Skeletal muscle tissue (tissue), 4 donors: ENCODE data around the gene OR52I1. TPM values are rescaled to one million over a fixed set of nuclear protein-coding genes. Genes with fewer than 3 reads are reported as not detected.

Experiments
- H3K27ac ChIP-seq: one replicate; pipeline ENCODE4 v1.7.0; 2013; ENCODE audit warnings: mild to moderate bottlenecking, low read depth, low read length, inconsistent platforms
- H3K27me3 ChIP-seq, 3 donors: one replicate each; pipeline ENCODE4 v1.7.0; 2013; ENCODE audit warnings: low read length in 3 of 3; ENCODE audit not compliant: control insufficient read depth in 3 of 3, insufficient read depth in 3 of 3
- H3K36me3 ChIP-seq, 3 donors: one replicate each; pipeline ENCODE4 v1.7.0; 2013; ENCODE audit warnings: low read length in 3 of 3; ENCODE audit not compliant: control insufficient read depth in 3 of 3, insufficient read depth in 3 of 3
- H3K4me1 ChIP-seq, 3 donors: one replicate each; pipeline ENCODE4 v1.7.0; 2013; ENCODE audit warnings: low read length in 3 of 3, mild to moderate bottlenecking in 3 of 3; ENCODE audit not compliant: control insufficient read depth in 3 of 3, insufficient read depth in 3 of 3
- H3K4me3 ChIP-seq, 3 donors: one replicate each; pipeline ENCODE4 v1.7.0; 2013; ENCODE audit warnings: low read length in 3 of 3
- H3K9ac ChIP-seq, 3 donors: one replicate each; pipeline ENCODE4 v1.7.0; 2013; ENCODE audit warnings: low read length in 3 of 3, mild to moderate bottlenecking in 3 of 3, moderate library complexity in 2 of 3, low read depth in 1 of 3
- H3K9me3 ChIP-seq, 3 donors: one replicate each; pipeline ENCODE4 v1.7.0; 2013; ENCODE audit warnings: low read length in 3 of 3; ENCODE audit not compliant: control insufficient read depth in 3 of 3
- total RNA-seq: library from RNA; depleted of rRNA; stranded (reverse); fragments of >200 nt; gene quantifications from one replicate; pipeline ENCODE4 v1.2.3, GENCODE V29; 2014
- donor health status: Osteomylitis.

OR52I1 gene, protein sequence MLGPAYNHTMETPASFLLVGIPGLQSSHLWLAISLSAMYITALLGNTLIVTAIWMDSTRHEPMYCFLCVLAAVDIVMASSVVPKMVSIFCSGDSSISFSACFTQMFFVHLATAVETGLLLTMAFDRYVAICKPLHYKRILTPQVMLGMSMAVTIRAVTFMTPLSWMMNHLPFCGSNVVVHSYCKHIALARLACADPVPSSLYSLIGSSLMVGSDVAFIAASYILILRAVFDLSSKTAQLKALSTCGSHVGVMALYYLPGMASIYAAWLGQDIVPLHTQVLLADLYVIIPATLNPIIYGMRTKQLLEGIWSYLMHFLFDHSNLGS
- not detected for total RNA-seq

DNA sequence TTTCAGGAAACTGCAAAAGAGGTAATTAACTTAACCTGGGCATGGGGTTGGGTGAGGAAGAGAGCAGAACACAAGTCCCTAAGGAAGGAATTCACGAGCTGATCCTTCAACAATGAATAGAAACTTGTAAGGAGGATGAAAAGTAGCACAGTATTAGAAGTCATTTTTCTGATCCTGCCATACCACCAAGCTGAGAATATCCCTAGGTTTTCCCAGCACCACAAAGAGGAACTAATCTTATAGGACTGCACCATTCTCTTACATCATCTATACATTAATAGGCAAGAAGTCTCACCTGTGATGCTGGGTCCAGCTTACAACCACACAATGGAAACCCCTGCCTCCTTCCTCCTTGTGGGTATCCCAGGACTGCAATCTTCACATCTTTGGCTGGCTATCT, at the start of gene OR52I1:
OR52I1 (plus strand) TSS at position 301 of the 400 bp plus-strand sequence; CDS start at position 301, 0 bp downstream.
- no peaks in the 10 kb centered on the region for H3K27me3 ChIP-seq
- peaks cover 7 to 11% (median 10%) of the 10 kb centered on the region in 3 donors for H3K36me3 ChIP-seq
- H3K9me3 ChIP-seq, result no peaks in the 10 kb centered on the region
- no peak within 1 kb of the TSS for H3K9ac ChIP-seq
- no peaks in the 10 kb centered on the region for H3K4me1 ChIP-seq
- H3K27ac ChIP-seq, result no peak within 1 kb of the TSS
- H3K4me3 ChIP-seq, result no peak within 1 kb of the TSS

DNA sequence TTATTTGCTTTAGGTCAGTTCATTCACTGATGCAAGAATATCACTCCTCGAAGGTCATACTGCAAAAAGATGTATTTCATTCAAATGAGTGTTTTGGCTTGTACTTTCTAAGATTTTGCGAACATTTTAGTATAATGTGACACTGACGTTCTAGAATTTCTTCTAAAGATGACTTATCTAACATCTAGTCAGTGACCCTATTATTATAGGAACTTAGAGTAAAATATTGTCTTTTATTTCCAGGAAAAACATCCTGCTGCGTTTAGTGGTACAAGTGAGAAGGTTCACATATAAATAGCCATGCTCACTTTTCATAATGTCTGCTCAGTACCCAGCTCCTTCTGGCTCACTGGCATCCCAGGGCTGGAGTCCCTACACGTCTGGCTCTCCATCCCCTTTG, 48.9 kb upstream of the OR52I1 start, which contains the start of gene OR52M1:
OR52M1 (plus strand) TSS at position 301 of the 400 bp plus-strand sequence; CDS start at position 301, 0 bp downstream.
- Histone ChIP-seq H3K36me3 (no peaks in the 10 kb centered on the region), H3K4me1 (no peaks in the 10 kb centered on the region), H3K9ac (no peak within 1 kb of the TSS), H3K27ac (no peak within 1 kb of the TSS), H3K27me3 (no peaks in the 10 kb centered on the region), H3K9me3 (no peaks in the 10 kb centered on the region), H3K4me3 (no peak within 1 kb of the TSS)

DNA sequence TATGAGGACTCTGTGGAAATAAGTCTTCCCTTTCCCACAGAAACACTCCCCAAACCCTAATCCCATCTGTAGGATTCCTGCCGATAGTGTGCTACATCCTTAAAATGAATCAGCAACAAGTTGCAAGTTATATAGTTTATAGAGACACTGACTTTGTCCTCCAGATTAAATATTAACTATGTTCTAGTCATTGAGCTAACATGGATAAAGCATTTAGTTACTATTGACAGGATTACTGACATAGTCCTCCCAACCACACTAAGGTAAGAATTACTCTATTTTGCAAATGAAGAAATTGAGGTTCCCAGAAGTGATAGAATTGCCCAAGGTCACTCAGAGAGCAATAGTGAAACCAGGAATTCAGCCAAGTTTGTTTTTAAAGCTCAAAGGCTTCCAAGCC, 47.0 kb upstream of the OR52I1 start:
- Histone ChIP-seq H3K9me3 (peaks cover 0 to 2% (median 0%) of the 10 kb centered on the region in 3 donors), H3K9ac (no peak overlapping the region), H3K4me3 (no peak overlapping the region), H3K36me3 (no peaks in the 10 kb centered on the region), H3K4me1 (no peaks in the 10 kb centered on the region), H3K27ac (no peak overlapping the region), H3K27me3 (no peaks in the 10 kb centered on the region)

DNA sequence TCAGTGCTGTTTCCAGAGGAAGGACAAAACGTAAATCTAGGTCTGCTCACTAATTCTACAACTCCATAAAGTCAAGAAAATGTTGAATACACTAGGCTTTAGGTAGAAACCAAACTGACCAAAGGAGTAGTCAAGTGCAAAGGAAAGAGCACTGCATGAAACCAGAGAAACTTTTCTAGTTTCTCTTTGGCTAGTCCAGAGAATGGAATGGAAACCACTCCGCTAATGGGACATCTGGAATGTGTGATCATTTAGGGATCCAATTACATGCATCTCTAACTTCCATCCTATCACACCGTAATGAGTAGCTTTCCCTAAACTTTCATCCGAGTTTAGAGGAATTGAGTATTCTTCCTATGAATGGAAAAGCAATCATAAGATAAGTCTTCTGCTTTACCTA, 46.4 kb upstream of the OR52I1 start:
- H3K4me1 ChIP-seq, result no peaks in the 10 kb centered on the region
- H3K36me3 ChIP-seq, result no peaks in the 10 kb centered on the region
- H3K9ac ChIP-seq, result no peak overlapping the region
- no peaks in the 10 kb centered on the region for H3K27me3 ChIP-seq
- peaks cover 0 to 2% (median 0%) of the 10 kb centered on the region in 3 donors for H3K9me3 ChIP-seq
- no peak overlapping the region for H3K4me3 ChIP-seq
- H3K27ac ChIP-seq, result no peak overlapping the region

DNA sequence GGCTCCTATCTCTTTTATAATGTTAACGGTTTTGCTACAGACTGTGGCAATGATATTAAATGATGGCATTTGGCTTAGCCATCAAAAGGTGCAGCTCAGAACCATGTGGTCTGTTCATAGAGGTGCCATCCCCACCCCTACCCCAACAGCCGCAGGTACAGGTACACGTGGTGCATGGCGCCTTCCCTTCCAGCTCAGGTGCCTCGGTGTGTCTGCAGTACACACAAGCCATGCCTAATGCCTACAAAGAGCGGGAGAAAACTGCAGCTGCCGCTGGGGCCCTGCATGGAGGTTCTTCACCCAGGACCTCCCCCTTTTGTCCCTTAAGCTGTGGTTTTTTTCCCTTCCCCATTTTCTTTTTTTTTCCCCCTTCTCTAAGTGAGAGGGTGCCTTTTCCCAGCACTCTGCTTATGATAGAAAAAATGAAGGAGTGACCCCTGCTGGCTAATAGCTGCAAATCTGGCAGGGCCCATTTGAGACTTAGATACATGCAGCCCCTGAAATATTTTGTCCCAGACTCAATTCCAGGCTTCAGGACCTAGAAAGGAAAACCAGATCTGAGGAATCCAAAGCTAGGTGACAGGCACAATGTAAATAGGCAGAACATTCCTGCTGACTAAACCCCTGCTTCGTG, 42.4 kb upstream of the OR52I1 start:
- Histone ChIP-seq H3K4me1 (no peaks in the 10 kb centered on the region), H3K9me3 (peaks cover 0 to 2% (median 0%) of the 10 kb centered on the region in 3 donors), H3K27me3 (no peaks in the 10 kb centered on the region), H3K36me3 (no peaks in the 10 kb centered on the region), H3K27ac (no peak overlapping the region), H3K9ac (no peak overlapping the region), H3K4me3 (no peak overlapping the region)

DNA sequence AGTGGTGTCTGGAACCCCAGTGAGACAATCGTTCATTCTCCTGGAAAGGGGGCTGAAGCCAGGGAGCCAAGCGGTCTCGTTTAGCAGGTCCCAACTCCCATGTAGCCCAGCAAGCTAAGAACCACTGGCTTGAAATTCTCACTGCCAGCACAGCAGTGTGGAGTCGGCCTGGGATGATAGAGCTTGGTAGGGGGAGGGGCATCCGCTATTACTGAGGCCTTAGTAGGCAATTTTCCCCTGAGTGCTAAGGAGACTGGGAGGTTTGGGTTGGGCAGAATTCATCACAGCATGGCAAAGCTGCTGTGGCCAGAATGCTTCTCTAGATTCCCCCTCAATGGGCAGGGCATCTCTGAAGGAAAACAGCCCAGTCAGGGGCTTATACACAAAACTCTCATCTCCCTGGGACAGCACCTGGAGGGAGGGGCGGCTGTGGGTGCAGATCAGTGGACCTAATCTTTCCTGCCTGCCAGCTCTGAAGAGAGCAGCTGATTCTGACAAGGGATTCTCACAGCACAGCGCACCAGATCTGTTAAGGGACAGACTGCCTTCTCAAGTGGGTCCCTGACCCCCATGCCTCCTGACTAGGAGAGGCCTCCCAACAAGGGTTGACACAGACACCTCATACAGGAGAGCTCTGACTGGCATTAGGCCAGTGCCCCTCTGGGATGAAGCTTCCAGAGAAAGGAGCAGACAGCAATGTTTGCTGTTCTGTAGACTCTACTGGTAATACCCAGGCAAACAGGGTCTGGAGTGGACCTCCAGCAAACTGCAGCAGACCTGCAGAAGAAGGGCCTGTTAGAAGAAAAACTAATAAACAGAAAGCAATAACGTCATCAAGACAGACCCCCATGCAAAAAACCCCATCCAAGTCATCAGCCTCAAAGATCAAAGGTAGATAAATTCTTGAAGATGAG, 34.1 kb upstream of the OR52I1 start:
- no peak overlapping the region for H3K27ac ChIP-seq
- H3K4me1 ChIP-seq, result no peaks in the 10 kb centered on the region
- no peak overlapping the region for H3K4me3 ChIP-seq
- no peaks in the 10 kb centered on the region for H3K9me3 ChIP-seq
- H3K27me3 ChIP-seq, result peaks cover 0 to 3% (median 0%) of the 10 kb centered on the region in 3 donors
- H3K9ac ChIP-seq, result no peak overlapping the region
- no peaks in the 10 kb centered on the region for H3K36me3 ChIP-seq

DNA sequence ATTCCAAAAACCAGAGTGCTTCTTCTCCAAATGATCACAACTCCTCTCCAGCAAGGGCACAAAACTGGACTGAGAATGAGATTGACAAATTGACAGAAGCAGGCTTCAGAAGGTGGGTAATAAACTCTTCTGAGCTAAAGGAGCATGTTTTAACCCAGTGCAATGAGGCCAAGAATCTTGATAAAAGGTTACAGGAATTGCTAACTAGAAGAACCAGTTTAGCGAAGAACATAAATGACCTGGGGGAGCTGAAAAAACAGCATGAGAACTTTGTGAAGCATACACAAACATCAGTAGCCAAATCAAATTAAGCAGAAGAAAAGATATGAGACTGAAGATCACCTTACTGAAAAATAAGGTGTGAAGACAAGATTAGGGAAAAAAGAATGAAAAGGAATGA, 33.4 kb upstream of the OR52I1 start:
- Histone ChIP-seq H3K9ac (no peak overlapping the region), H3K36me3 (no peaks in the 10 kb centered on the region), H3K4me3 (no peak overlapping the region), H3K27me3 (peaks cover 0 to 3% (median 0%) of the 10 kb centered on the region in 3 donors), H3K27ac (no peak overlapping the region), H3K9me3 (no peaks in the 10 kb centered on the region), H3K4me1 (no peaks in the 10 kb centered on the region)

DNA sequence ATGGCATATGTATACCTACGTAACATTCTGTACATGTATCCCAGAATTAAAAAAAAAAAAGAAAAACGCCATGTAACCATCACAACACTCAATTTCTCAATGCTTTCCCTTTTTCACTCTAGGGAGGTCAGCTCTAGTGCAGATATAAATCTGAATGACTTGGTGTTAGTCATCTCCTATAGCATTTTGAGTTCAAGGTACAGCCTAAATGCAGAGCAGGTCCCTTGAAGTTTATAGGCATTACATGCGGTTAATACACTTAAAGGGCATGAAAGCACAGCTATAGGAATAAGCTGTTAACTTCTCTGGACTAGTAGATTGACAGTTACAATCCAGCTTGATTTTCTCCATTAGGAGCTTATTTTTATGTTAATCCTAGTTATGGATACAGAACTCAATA, 28.5 kb upstream of the OR52I1 start:
- Histone ChIP-seq H3K36me3 (no peaks in the 10 kb centered on the region), H3K4me1 (no peaks in the 10 kb centered on the region), H3K27me3 (no peaks in the 10 kb centered on the region), H3K27ac (no peak overlapping the region), H3K9ac (no peak overlapping the region), H3K9me3 (no peaks in the 10 kb centered on the region), H3K4me3 (no peak overlapping the region)

DNA sequence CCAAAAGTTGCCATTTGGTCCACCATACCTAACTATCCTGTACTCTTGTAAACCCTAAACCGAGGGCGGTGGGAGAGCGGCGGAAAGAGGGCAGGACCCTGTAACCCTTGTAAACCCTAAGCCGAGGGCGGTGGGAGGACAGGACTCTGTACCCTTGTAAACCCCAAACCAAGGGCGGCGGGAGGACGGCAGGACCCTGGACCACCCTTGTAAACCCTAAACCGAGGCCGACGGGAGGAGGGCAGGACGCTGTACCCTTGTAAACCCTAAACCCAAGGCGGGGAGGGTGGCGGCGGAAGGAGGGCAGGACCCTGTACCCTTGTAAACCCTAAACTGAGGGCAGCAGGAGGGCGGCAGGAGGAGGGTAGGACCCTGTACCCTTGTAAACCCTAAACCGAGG, 24.8 kb upstream of the OR52I1 start:
- H3K9me3 ChIP-seq, result no peaks in the 10 kb centered on the region
- H3K9ac ChIP-seq, result no peak overlapping the region
- H3K27me3 ChIP-seq, result no peaks in the 10 kb centered on the region

More for the DNA sequence above, 24.8 kb upstream of the OR52I1 start:
- Histone ChIP-seq H3K4me1 (no peaks in the 10 kb centered on the region), H3K4me3 (no peak overlapping the region), H3K36me3 (no peaks in the 10 kb centered on the region), H3K27ac (no peak overlapping the region)
